Sigmoid colon (tissue), 4 donors: Measurements from ENCODE around the gene MDP1.

Source experiments
- POLR2A ChIP-seq, 2 donors: fragments of 450-650 bp; IDR thresholded peaks; one replicate each; pipeline ENCODE4 v1.6.1; 2016; ENCODE audit warnings: antibody characterized with exemption in 2 of 2, mild to moderate bottlenecking in 2 of 2, moderate library complexity in 2 of 2
- POLR2AphosphoS5 ChIP-seq, 4 donors: sonication (generic); formaldehyde crosslinking; IDR thresholded peaks; one replicate each; pipeline ENCODE4 v1.6.1; 2017; ENCODE audit warnings: antibody characterized with exemption in 4 of 4
- TF ChIP-seq, protein P1 (sequence below), 4 experiments: fragments of 450-650 bp in 3 of 4; fragments of 200-600 bp in 1 of 4; IDR thresholded peaks; one replicate each; pipeline ENCODE4 v1.5.1; 2016 to 2019; ENCODE audit warnings: antibody characterized with exemption in 4 of 4, mild to moderate bottlenecking in 3 of 4, moderate library complexity in 2 of 4

DNA sequence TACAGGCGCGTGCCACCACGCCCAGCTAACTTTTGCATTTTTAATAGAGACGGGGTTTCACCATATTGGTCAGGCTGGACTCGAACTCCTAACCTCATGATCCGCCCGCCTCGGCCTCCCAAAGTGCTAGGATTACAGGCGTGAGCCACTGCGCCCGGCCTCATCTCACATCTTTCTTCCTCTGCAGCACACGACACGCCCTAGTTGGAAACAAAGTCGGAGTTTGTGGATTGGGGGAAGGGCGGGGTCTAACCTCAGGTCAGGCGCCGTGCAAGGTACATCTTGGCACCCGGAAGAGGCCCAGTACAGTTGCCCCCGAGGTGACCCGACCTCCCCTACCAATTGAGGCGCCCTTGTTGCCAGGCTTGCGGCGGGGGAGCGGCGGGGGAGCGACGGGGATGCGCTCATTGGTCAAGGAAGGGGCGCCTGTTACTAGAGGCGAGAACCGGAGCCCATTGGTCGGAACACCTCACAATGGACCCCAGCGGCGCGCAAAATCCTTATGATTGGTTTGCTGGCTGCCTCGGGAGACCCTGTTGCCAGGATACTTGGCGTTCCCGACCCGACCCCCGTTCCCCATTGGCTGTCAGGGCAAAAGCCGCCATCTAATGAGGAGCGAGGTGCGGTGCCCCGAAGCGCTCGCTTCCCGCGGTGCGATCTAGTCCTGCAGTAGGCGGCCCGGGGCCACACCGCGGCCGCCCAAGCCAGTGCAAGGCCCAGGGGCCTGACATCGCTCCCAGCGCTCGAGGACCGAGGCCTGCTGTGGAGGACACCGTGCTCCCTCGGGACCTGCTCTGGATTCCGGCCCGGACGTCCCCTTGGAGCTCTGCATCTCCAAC lies 44.2 kb downstream of the MDP1 start, which contains the start of gene REC8:
- TF ChIP-seq POLR2AphosphoS5 (IDR thresholded peaks at IDR 0.05), result peak in 3 of 4 donors; percentile 4 to 66 (median 55)
- TF ChIP-seq POLR2A (IDR thresholded peaks at IDR 0.05), result no peak
- TF ChIP-seq, protein P1, sequence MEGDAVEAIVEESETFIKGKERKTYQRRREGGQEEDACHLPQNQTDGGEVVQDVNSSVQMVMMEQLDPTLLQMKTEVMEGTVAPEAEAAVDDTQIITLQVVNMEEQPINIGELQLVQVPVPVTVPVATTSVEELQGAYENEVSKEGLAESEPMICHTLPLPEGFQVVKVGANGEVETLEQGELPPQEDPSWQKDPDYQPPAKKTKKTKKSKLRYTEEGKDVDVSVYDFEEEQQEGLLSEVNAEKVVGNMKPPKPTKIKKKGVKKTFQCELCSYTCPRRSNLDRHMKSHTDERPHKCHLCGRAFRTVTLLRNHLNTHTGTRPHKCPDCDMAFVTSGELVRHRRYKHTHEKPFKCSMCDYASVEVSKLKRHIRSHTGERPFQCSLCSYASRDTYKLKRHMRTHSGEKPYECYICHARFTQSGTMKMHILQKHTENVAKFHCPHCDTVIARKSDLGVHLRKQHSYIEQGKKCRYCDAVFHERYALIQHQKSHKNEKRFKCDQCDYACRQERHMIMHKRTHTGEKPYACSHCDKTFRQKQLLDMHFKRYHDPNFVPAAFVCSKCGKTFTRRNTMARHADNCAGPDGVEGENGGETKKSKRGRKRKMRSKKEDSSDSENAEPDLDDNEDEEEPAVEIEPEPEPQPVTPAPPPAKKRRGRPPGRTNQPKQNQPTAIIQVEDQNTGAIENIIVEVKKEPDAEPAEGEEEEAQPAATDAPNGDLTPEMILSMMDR (IDR thresholded peaks at IDR 0.05), result no peak
